HG02798 (cell line): ENCODE data around the gene OR2A12.
"Not testable (repeated sequence)": the region's sequence is repeated elsewhere in the genome, so short reads cannot be mapped to it uniquely, and the experiment has no call there.

ENCODE experiments used
- ATAC-seq: cut with Tn5 transposase; IDR thresholded peaks from one replicate; pipeline ENCODE4 v1.9.1; 2021; ENCODE audit warnings: mild to moderate bottlenecking; ENCODE audit not compliant: unreplicated experiment, poor library complexity

OR2A12 gene

GRCh38 chr7:144085978-144086377 is at the start of gene OR2A12:
Gene OR2A12, plus strand, starts transcription at chr7:144086278. Its CDS starts 8,830 bp downstream, at chr7:144095108.
- ATAC-seq: no peak

GRCh38 chr7:144036302-144036885 is 49.7 kb upstream of the OR2A12 start:
- no peak for ATAC-seq

- ATAC-seq: no peak
Observed at GRCh38 chr7:144037414-144038035, 48.6 kb upstream of the OR2A12 start.

GRCh38 chr7:144038887-144039286 is 47.2 kb upstream of the OR2A12 start:
- ATAC-seq: no peak

DNA sequence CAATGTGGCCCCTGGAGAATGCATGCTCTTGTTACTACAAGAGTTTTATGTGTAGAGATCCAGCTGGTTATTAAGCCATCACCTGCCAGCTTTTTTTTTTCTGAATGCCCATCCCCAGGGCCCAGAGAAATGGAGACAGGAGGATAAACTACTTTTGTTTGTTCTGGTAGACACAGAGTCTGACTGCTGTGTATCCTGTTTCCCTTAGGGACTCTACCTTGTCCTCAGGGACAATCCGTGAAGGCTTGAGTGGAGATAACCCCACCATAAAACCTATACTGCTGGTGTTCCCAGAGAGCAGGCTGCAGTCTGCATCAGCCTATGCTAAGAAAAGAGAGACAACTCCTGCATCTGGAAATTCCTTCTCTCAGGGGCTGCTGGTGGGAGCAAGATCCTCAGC is 37.4 kb upstream of the OR2A12 start, which contains the start of gene OR2A5:
Gene OR2A5, plus strand, starts transcription at position 301 of the 400 bp plus-strand sequence. CDS start 1,454 bp downstream, outside the sequence.
- no peak for ATAC-seq

- ATAC-seq: no peak
Observed at GRCh38 chr7:144049491-144049890, 36.6 kb upstream of the OR2A12 start.

GRCh38 chr7:144050093-144050492 is 36.0 kb upstream of the OR2A12 start:
- ATAC-seq: no peak

DNA sequence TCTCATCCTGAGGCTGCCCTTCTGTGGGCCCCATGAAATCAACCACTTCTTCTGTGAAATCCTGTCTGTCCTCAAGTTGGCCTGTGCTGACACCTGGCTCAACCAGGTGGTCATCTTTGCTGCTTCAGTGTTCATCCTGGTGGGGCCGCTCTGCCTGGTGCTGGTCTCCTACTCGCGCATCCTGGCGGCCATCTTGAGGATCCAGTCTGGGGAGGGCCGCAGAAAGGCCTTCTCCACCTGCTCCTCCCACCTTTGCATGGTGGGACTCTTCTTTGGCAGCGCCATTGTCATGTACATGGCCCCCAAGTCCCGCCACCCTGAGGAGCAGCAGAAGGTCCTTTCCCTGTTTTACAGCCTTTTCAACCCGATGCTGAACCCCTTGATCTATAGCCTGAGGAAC is 35.2 kb upstream of the OR2A12 start:
- not testable (repeated sequence) for ATAC-seq

GRCh38 chr7:144057954-144058353 is 28.1 kb upstream of the OR2A12 start:
- ATAC-seq: no peak

DNA sequence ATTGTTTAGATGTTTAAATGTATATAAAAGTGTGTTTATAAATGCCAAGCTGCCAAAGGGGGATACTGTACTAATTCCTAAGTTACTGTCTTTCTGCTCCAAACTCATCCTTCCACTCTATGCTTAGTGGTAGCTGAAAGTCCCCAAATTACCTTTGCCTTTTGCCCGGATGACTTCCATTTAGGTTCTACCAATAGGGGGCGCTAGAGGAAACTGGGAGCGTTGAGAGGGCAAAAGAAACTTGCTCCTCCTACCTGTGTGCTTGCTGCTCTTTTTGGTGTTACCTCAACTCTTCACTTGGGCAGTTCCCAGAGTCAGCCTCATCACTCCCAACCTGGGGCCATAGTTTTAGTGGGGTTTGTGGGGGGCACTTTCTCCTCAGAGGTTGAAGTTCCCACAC is 22.4 kb upstream of the OR2A12 start:
- no peak for ATAC-seq

- no peak for ATAC-seq
Observed at GRCh38 chr7:144069511-144069910, 16.6 kb upstream of the OR2A12 start, which contains the start of gene OR2A25. Gene OR2A25, plus strand, starts transcription at chr7:144069811. Its CDS starts 4,409 bp downstream, at chr7:144074220.

DNA sequence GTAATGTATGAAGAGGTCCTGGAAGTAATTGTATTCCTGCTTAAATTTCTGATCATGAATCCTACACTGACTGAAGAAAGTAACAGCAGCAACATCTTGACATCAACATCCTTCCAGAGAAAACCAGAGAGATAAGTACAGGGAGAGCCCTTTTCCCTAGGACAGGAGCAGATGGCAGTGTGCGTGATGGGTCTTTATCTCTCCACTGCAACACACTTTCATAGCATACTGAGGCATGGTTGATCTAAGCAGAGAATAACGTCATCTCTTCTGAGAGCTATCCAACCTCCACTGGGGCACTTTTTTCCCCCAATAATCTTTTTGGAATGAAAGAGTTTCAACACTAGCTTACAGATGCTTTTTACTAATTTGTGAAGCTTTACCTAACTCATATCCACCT is 16.1 kb upstream of the OR2A12 start:
- ATAC-seq: no peak

DNA sequence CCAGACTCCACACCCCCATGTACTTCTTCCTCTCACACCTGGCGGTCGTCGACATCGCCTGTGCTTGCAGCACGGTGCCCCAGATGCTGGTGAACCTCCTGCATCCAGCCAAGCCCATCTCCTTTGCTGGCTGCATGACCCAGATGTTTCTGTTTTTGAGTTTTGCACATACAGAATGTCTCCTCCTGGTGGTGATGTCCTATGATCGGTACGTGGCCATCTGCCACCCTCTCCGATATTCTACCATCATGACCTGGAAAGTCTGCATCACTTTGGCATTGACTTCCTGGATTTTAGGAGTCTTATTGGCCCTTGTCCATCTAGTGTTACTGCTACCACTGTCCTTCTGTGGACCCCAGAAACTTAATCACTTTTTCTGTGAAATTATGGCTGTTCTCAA is 11.7 kb upstream of the OR2A12 start:
- ATAC-seq: no peak

- no peak for ATAC-seq
Observed at GRCh38 chr7:144086730-144087129, 652 bp downstream of the OR2A12 start.

DNA sequence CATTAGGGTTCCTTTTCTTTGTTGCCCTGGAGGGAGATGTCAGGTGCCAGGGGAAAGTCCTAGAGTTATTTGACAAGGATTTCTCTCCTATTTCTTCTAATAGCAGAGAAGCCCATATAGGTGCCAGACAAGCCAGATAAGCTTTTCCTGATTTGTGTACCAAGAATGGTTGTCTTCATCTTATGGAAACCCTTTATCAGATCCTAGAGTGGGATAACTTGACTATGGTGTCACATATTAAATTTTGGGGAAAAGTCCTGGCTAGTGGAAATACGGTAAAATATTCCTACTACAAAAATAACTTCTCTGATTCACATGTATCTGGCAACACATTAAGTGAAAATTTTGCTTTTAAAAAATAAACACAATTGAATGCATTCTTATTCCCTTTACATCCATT is 1.2 kb downstream of the OR2A12 start:
- no peak for ATAC-seq

GRCh38 chr7:144090667-144091066 is 4.6 kb downstream of the OR2A12 start:
- no peak for ATAC-seq

- no peak for ATAC-seq
Observed at GRCh38 chr7:144098776-144099175, 12.7 kb downstream of the OR2A12 start.

DNA sequence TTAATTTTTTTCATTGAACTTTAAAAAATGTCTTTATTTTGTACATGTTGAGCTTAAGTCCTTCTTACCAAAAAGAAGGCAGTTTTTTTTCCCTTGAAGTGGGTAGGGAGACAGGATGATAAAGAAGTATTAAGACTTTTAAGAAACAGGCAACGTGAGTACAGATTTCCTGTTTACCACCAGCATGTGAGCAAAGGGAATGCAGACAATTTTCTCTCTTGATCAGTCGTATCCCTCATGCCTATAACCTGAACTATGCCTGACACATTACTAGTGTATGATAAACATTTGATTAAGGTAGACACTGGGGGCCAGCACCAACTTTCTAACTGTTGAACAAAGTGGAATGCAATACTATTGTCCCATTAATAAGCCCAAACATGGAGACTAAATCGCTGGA is 14.5 kb downstream of the OR2A12 start:
- no peak for ATAC-seq

GRCh38 chr7:144102041-144102440 is 16.0 kb downstream of the OR2A12 start:
- ATAC-seq: no peak

GRCh38 chr7:144105211-144105610 is 19.1 kb downstream of the OR2A12 start:
- ATAC-seq: no peak

- no peak for ATAC-seq
Observed at GRCh38 chr7:144109283-144109682, 23.2 kb downstream of the OR2A12 start, which contains the start of gene OR2A2. Gene OR2A2, plus strand, starts transcription at chr7:144109583. Its CDS starts 0 bp downstream, at chr7:144109583.

- ATAC-seq: no peak
Observed at GRCh38 chr7:144110272-144110671, 24.2 kb downstream of the OR2A12 start.
